ENCODE measurements around the gene HPRT1.
A peak's percentile ranks its signal among the peaks of the same experiment; 100 is the strongest.

The HPRT1 gene

GRCh38 chrX:134472041-134472440 lies 12.1 kb downstream of the HPRT1 start:
- DNase-seq = no peak

DNA sequence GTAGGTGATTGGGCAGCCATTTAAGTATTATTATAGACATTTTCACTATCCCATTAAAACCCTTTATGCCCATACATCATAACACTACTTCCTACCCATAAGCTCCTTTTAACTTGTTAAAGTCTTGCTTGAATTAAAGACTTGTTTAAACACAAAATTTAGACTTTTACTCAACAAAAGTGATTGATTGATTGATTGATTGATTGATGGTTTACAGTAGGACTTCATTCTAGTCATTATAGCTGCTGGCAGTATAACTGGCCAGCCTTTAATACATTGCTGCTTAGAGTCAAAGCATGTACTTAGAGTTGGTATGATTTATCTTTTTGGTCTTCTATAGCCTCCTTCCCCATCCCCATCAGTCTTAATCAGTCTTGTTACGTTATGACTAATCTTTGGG lies 16.3 kb downstream of the HPRT1 start:
- DNase-seq = no peak

DNA sequence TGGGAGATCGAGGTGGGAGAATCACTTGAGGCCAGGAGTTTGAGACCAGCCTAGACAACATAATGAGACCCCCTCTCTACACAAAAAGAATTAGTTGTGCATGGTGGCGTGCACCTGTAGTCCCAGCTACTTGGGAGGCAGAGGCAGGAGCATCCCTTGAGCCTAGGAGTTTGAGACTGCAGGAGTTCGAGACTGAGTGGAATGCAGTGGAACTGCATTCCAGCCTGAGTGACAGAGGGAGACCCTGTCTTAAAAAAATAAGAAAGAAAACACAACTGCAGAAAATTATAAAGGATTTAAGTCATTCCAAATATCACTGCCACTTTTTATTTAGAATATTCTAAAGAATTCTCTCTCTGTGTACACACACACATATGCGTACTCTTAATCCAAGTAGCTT lies 18.4 kb downstream of the HPRT1 start:
- DNase-seq = no peak

DNA sequence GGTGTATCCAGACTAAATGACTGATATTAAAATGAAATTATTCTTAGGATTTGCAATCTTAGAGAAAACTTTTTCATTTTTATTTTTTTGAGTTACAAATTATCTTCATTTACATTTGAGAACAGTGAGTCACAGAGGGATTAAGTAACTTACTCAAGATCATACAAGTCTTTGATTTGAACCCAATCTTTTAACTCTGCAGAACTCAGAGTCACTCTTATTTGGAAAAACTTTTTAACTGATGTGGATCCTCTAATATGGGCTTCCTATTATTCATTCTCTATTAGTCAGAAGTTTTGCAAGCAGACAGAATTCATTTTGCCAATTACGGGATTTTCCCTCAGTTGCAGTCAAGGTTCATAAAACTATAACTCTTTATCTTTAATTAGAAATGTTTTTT lies 20.1 kb downstream of the HPRT1 start:
- no peak for DNase-seq

GRCh38 chrX:134481339-134481738 lies 21.4 kb downstream of the HPRT1 start:
- no peak for DNase-seq

- DNase-seq = no peak
Measured at GRCh38 chrX:134482371-134482770, 22.4 kb downstream of the HPRT1 start.

DNA sequence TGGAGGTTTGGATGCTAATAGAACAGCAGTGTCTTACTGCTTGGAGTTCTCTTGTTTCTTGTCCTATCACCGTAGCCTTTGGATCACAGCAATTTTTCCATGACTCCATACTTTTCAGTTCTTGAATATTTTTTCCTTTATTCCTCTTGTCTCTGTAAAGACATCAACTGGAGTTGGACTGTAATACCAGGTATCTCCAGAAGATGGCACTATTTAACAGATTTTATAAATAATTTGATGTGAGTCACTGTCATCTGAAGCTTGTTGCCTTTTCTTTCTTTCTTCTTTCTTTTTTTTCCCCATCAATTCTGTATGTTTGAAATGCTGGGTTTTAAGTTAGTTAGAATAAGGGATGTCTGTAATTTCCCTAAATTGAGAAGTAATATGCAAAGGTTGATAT lies 24.1 kb downstream of the HPRT1 start:
- peak in 1 of 56 donors; percentile 2 for DNase-seq

DNA sequence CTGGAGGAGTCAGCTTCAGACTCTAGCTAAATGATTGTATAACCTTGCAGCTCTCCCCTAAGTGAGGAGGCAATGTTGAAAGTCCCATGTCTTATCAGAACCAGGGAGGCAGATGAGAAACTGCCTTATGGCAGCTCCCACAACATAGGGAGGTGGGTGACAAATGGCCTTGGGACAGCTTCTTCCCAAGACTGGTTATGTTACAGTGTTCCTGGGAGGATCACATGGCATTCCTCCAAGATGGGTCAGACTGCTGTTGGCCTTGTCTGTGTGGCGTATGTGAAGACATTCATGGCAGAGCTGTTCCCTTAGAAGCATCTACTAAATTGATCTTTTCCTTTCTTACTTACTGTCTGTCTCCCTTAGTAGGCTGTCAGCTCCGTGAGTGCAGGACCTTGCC lies 42.0 kb downstream of the HPRT1 start:
- no peak for DNase-seq

- no peak for DNase-seq
Measured at GRCh38 chrX:134502686-134503085, 42.7 kb downstream of the HPRT1 start.

DNA sequence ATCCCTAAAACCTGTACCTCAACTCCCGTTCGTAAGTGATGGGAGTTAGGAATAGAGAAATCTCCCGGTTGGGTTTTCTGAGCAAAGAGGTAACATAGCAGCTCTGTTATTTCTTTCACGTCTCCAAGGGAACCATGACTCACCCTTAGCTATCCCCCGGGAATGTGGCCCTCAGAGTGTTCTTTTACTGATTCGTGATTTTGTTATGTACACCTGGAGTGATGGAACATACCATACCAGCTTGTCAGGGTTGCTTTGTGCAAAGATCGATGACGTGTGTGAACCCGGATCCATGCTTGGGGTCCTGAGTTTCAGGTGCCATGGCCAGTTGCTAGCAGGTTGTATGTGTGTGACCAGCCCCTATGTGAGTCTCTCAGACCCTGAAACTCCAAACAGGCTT lies 52.6 kb downstream of the HPRT1 start:
- no peak for DNase-seq

- DNase-seq = no peak
Measured at GRCh38 chrX:134513091-134513490, 53.1 kb downstream of the HPRT1 start.

DNA sequence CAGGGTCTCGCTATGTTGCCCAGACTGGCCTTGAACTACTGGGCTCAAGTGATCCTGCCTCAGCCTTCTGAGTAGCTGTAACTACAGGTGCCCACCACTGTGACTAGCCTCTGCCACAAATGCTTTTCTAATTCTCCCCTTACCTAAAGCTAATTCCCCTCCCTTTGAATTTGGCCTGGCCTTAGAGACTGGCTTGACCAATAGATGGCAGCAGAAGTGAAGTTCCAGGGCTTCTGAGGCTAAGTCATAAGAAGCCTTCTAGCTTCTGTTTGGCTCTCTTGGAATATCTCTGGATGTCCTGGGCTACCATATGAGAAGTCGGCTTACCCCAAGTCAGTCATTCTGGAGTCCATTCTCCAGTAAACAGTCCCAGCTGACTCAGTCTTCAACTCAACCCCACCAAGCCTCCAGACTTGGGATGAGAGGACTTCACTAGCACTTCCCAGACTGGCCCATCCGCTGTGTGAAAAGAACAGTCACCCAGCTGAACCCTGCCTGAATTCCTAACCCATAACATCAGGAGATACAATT lies 61.0 kb downstream of the HPRT1 start:
- no peak for DNase-seq

DNA sequence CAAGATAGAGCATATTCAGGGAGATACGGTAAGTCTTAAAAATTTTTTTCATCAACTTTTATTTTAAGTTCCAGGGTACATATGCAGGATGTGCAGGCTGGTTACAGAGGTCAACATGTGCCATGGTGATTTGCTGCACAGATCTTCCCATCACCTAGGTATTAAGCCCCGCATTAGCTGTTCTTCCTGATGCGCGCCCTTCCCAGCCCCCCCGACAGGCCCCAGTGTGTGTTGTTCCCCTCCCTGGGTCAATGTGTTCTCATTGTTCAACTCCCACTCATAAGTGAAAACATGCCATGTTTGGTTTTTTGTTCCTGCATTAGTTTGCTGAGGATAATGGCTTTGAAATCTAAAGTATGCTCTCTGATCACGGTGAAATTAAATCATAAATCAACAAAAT lies 64.2 kb downstream of the HPRT1 start:
- DNase-seq = no peak

- no peak for DNase-seq
Measured at GRCh38 chrX:134525086-134525792, 65.3 kb downstream of the HPRT1 start.

DNA sequence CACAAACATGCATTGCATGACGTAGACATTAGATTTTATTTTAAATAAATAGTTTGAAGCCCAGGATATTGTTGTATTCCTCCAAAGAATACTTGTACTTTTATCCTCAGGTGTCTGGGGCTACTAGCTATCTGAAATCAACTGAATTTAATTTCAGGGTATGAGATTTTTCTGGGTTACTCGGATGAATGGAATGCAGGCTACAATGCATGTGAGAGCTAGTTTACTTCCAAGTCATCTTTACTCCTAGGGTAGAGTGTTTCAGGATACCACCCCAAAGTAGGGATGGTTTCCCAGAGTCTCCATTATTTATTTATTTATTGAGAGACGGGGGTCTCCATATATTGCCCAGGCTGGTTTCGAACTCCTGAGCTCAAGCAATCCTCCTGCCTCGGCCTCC lies 66.4 kb downstream of the HPRT1 start:
- DNase-seq = no peak

- no peak for DNase-seq
Measured at GRCh38 chrX:134528960-134529359, 69.0 kb downstream of the HPRT1 start.

GRCh38 chrX:134529481-134529880 lies 69.5 kb downstream of the HPRT1 start:
- no peak for DNase-seq

DNA sequence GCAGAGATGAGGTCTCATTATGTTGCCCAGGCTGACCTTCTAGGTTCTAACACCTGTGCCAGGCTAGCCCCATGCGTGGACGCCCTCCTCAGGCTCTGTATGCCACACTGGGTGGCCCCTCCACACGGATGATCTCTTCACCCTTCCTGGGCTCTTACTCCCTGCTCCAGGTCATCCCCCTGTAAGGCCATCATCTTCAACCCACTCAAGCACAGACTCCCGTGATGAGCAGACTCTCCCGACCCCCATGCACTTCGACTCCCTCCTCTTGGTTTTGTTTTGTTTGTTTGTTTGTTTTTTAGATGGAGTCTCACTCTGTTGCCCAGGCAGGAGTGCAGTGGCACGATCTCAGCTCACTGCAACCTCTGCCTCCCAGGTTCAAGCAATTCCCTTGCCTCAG lies 70.9 kb downstream of the HPRT1 start:
- no peak for DNase-seq

DNA sequence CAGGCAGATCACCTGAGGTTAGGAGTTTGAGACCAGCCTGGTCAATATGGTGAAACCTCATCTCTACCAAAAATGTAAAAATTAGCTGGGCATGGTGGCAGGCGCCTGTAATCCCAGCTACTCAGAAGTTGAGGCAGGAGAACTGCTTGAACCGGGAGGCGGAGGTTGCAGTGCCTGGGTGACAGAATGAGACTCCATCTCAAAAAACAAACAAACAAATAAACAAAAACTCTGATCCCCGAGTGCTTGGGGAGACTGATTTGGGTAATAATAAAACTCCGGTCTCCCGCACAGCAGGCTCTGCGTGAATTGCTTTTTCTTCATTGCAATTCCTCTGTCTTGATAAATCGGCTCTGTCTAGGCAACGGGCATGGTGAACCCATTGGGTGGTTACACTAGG lies 73.4 kb downstream of the HPRT1 start:
- no peak for DNase-seq

DNA sequence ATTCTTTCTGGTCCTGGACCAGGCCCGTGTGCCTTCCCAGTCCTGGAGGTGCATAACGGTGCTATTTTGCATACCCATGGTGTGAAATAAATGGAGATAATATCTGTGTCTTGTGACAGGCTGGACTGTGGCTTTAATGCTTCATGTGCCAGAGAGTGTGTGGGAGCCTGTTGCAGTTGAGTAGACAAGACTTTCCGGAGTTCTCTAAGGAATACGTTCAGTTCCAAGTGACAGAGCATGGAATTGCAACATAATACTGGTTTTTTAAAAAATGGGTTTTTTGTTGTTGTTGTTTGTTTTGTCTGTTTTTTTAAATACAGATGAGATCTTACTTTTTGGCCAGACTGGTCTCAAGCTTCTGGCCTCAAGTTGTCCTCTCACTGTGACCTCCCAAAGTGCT lies 74.0 kb downstream of the HPRT1 start:
- no peak for DNase-seq

DNA sequence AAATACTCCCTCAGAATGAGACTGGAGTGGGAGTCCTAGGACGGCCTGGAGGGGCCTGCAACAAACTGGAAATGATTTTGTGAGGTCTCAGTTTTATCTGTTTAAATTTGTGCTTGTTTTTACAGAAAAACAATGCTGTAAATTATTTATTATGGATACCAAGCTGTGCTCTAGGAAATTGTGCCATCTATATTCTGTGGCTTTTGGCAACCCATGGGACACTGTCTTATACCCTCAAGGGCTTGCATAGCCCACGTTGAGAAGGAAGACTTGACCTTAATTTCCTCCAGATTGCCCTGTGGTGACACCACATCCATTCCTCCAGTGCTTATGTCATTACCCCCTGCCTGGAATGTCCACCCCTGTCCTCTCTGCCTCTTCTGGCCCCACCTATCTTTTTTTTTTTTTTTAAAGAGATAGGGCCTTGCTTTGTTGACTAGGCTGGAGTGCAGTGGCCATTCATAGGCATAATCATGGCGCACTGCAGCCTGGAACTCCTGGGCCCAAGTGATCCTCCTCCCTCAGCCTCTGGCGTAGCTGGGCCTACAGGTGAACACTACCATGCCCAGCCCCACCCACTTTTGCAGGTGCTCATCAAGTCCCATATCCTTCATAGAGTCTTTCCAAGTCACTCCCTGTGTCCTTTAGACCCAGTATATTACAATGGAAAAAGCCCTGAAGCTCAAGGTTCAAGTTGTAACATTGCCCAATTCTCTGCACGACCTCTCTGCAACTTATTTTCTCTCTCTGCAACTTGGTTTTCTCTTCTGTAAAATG lies 77.4 kb downstream of the HPRT1 start:
- DNase-seq = no peak

DNA sequence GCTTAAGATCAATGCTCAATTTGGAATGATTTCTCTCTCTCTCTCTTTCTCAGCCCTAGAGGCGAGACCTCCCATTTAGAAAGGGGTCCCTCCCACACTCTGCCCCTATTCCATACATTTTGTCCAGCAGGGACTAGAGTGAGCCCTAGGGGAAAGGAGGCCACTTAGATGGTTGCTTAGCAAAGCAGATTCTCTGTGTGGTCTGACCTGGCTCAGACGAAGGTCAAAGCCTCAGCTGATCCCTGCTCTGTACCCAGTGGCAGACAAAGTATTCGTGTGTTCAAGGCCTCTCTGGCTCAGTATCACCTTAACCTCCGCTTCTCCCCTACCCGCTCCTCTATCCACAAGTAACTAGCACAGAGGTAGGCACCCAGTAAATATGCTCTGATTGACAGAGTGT lies 78.4 kb downstream of the HPRT1 start:
- no peak for DNase-seq

- no peak for DNase-seq
Measured at GRCh38 chrX:134541906-134542305, 81.9 kb downstream of the HPRT1 start.
